ENCODE data around the gene LPP.

The LPP gene

GRCh38 chr3:188573291-188573940 lies 419.5 kb downstream of the LPP start:
- no peak for DNase-seq (ENCODE audit: extremely low read depth in 1 of 2, low read depth in 1 of 2)

GRCh38 chr3:188573956-188574355 lies 420.0 kb downstream of the LPP start:
- DNase-seq (ENCODE audit: extremely low read depth in 1 of 2, low read depth in 1 of 2): no peak

- no peak for DNase-seq (ENCODE audit: extremely low read depth in 1 of 2, low read depth in 1 of 2)
Measured at GRCh38 chr3:188574885-188575284, 420.9 kb downstream of the LPP start.

- DNase-seq (ENCODE audit: extremely low read depth in 1 of 2, low read depth in 1 of 2): no peak
Measured at GRCh38 chr3:188575501-188575900, 421.5 kb downstream of the LPP start.

- no peak for DNase-seq (ENCODE audit: extremely low read depth in 1 of 2, low read depth in 1 of 2)
Measured at GRCh38 chr3:188577539-188577938, 423.6 kb downstream of the LPP start.

GRCh38 chr3:188578576-188579363 lies 424.8 kb downstream of the LPP start:
- DNase-seq (ENCODE audit: extremely low read depth in 1 of 2, low read depth in 1 of 2): no peak

GRCh38 chr3:188580223-188580622 lies 426.3 kb downstream of the LPP start:
- no peak for DNase-seq (ENCODE audit: extremely low read depth in 1 of 2, low read depth in 1 of 2)

- no peak for DNase-seq (ENCODE audit: extremely low read depth in 1 of 2, low read depth in 1 of 2)
Measured at GRCh38 chr3:188580659-188581058, 426.7 kb downstream of the LPP start.

GRCh38 chr3:188581365-188581764 lies 427.4 kb downstream of the LPP start:
- no peak for DNase-seq (ENCODE audit: extremely low read depth in 1 of 2, low read depth in 1 of 2)

GRCh38 chr3:188581792-188582191 lies 427.8 kb downstream of the LPP start:
- DNase-seq (ENCODE audit: extremely low read depth in 1 of 2, low read depth in 1 of 2): no peak

- no peak for DNase-seq (ENCODE audit: extremely low read depth in 1 of 2, low read depth in 1 of 2)
Measured at GRCh38 chr3:188583341-188584161, 429.6 kb downstream of the LPP start.

- no peak for DNase-seq (ENCODE audit: extremely low read depth in 1 of 2, low read depth in 1 of 2)
Measured at GRCh38 chr3:188584162-188584529, 430.2 kb downstream of the LPP start.

GRCh38 chr3:188584958-188585689 lies 431.2 kb downstream of the LPP start:
- no peak for DNase-seq (ENCODE audit: extremely low read depth in 1 of 2, low read depth in 1 of 2)

- no peak for DNase-seq (ENCODE audit: extremely low read depth in 1 of 2, low read depth in 1 of 2)
Measured at GRCh38 chr3:188589071-188589470, 435.1 kb downstream of the LPP start.

- no peak for DNase-seq (ENCODE audit: extremely low read depth in 1 of 2, low read depth in 1 of 2)
Measured at GRCh38 chr3:188589771-188590170, 435.8 kb downstream of the LPP start.

GRCh38 chr3:188590557-188590956 lies 436.6 kb downstream of the LPP start:
- DNase-seq (ENCODE audit: extremely low read depth in 1 of 2, low read depth in 1 of 2): no peak

GRCh38 chr3:188594139-188594538 lies 440.2 kb downstream of the LPP start:
- no peak for DNase-seq (ENCODE audit: extremely low read depth in 1 of 2, low read depth in 1 of 2)

GRCh38 chr3:188595890-188596376 lies 442.0 kb downstream of the LPP start:
- DNase-seq (ENCODE audit: extremely low read depth in 1 of 2, low read depth in 1 of 2): no peak

GRCh38 chr3:188598894-188599293 lies 444.9 kb downstream of the LPP start:
- DNase-seq (ENCODE audit: extremely low read depth in 1 of 2, low read depth in 1 of 2): no peak

GRCh38 chr3:188602111-188602510 lies 448.2 kb downstream of the LPP start:
- DNase-seq (ENCODE audit: extremely low read depth in 1 of 2, low read depth in 1 of 2): no peak

GRCh38 chr3:188602620-188603019 lies 448.7 kb downstream of the LPP start:
- no peak for DNase-seq (ENCODE audit: extremely low read depth in 1 of 2, low read depth in 1 of 2)
